ENCODE data around the gene SURF2.

- TF ChIP-seq SPI1 (IDR thresholded peaks at IDR 0.05; ENCODE audit: borderline replicate concordance, low read depth, low read length) (peak; percentile 16; the same call in 1 of the 2 replicates), TEAD4 (IDR thresholded peaks at IDR 0.05; ENCODE audit: low read length) (peak; percentile 24; the same call in 1 of the 2 replicates), TEAD4 (CRISPR knock-in tag; IDR thresholded peaks at IDR 0.05; ENCODE audit: borderline replicate concordance) (no peak), CTCF (IDR thresholded peaks at IDR 0.05 in 2 of 3, conservative IDR thresholded peaks at IDR 0.05 in 1 of 3; ENCODE audit: insufficient read depth in 2 of 3, low read depth in 1 of 3, low read length in 3 of 3) (peak; percentile 87 to 96 (median 94)), ZNF740 (CRISPR knock-in tag; IDR thresholded peaks at IDR 0.05) (0 out of 2 replicates have a peak, but pooled peaks have one; percentile 19), ZNF740 (tag; IDR thresholded peaks at IDR 0.05) (no peak), MYBL2 (IDR thresholded peaks at IDR 0.05; ENCODE audit: low read depth) (no peak), MYBL2 (CRISPR knock-in tag; IDR thresholded peaks at IDR 0.05; ENCODE audit: borderline replicate concordance) (no peak), ATF6 (CRISPR knock-in tag; IDR thresholded peaks at IDR 0.05) (no peak), ATF3 (IDR thresholded peaks at IDR 0.05) (no peak), ATF3 (CRISPR knock-in tag; conservative IDR thresholded peaks at IDR 0.05) (no peak)
Observed at GRCh38 chr9:133351908-133352634, 4.3 kb upstream of the SURF2 start.
